ENCODE measurements around the gene GJB3. TPM values are rescaled to one million over a fixed set of nuclear protein-coding genes. Genes with fewer than 3 reads are reported as not detected.

Gene GJB3
- total and polyA plus RNA-seq, 2 donors, result 0.66 to 4.5 TPM

GRCh38 chr1:34744851-34745250 lies 36.2 kb upstream of the GJB3 start:
- no peaks in the 10 kb centered on the region for H3K36me3 ChIP-seq (ENCODE audit: control insufficient read depth in 2 of 2, insufficient read depth in 2 of 2, low read length in 1 of 2)
- H3K9me3 ChIP-seq (ENCODE audit: control insufficient read depth in 2 of 2, insufficient read depth in 1 of 2, low read length in 1 of 2), result no peaks in the 10 kb centered on the region
- no peak overlapping the region for H3K4me3 ChIP-seq (ENCODE audit: low read length in 2 of 2)
- no peak for DNase-seq (ENCODE audit: low read depth in 6 of 9, low spot score in 9 of 9)
- WGBS, result 82% methylated on average over 3 of the region's 3 CpGs
- no peak overlapping the region for H3K27ac ChIP-seq (ENCODE audit: low read depth in 1 of 2, low read length in 1 of 2)
- H3K4me1 ChIP-seq (ENCODE audit: control insufficient read depth in 2 of 2, insufficient read depth in 2 of 2, low read length in 2 of 2), result no peaks in the 10 kb centered on the region
- H3K27me3 ChIP-seq (ENCODE audit: control insufficient read depth in 2 of 2, insufficient read depth in 1 of 2, low read length in 1 of 2), result peaks cover 0 to 3% of the 10 kb centered on the region in 2 donors

- Histone ChIP-seq H3K4me3 (ENCODE audit: low read length in 2 of 2) (no peak overlapping the region), H3K27ac (ENCODE audit: low read depth in 1 of 2, low read length in 1 of 2) (no peak overlapping the region), H3K9me3 (ENCODE audit: control insufficient read depth in 2 of 2, insufficient read depth in 1 of 2, low read length in 1 of 2) (no peaks in the 10 kb centered on the region), H3K27me3 (ENCODE audit: control insufficient read depth in 2 of 2, insufficient read depth in 1 of 2, low read length in 1 of 2) (peaks cover 0 to 3% of the 10 kb centered on the region in 2 donors), H3K36me3 (ENCODE audit: control insufficient read depth in 2 of 2, insufficient read depth in 2 of 2, low read length in 1 of 2) (no peaks in the 10 kb centered on the region), H3K4me1 (ENCODE audit: control insufficient read depth in 2 of 2, insufficient read depth in 2 of 2, low read length in 2 of 2) (no peaks in the 10 kb centered on the region)
- no peak for DNase-seq (ENCODE audit: low read depth in 6 of 9, low spot score in 9 of 9)
- WGBS, result 95% methylated on average over 5 of the region's 5 CpGs
Measured at GRCh38 chr1:34745666-34746065, 35.3 kb upstream of the GJB3 start.

DNA sequence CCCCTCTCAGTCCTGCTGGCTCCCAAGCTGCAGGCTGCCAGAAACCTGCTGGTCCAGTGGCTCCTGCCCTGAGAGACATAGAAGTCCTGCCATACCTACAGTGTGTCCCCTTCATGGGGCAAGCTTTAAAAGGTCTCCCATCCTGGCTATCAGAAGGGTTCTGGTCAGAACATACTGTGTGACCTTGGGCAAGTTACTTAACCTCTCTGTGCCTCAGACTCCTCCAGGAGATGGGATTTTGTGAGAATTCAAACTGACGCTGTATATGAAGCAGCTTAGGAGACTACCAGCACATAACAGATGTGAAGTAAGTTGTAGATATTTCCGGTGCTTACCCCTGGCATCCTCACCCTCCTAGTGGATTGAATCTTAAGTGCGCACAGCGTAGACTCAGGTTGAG lies 34.9 kb upstream of the GJB3 start:
- peaks cover 0 to 3% of the 10 kb centered on the region in 2 donors for H3K27me3 ChIP-seq (ENCODE audit: control insufficient read depth in 2 of 2, insufficient read depth in 1 of 2, low read length in 1 of 2)
- WGBS, result 97% methylated on average over 4 of the region's 4 CpGs
- H3K4me3 ChIP-seq (ENCODE audit: low read length in 2 of 2), result no peak overlapping the region
- H3K36me3 ChIP-seq (ENCODE audit: control insufficient read depth in 2 of 2, insufficient read depth in 2 of 2, low read length in 1 of 2), result no peaks in the 10 kb centered on the region
- H3K27ac ChIP-seq (ENCODE audit: low read depth in 1 of 2, low read length in 1 of 2), result no peak overlapping the region
- DNase-seq (ENCODE audit: low read depth in 6 of 9, low spot score in 9 of 9), result no peak
- H3K4me1 ChIP-seq (ENCODE audit: control insufficient read depth in 2 of 2, insufficient read depth in 2 of 2, low read length in 2 of 2), result no peaks in the 10 kb centered on the region
- H3K9me3 ChIP-seq (ENCODE audit: control insufficient read depth in 2 of 2, insufficient read depth in 1 of 2, low read length in 1 of 2), result no peaks in the 10 kb centered on the region

DNA sequence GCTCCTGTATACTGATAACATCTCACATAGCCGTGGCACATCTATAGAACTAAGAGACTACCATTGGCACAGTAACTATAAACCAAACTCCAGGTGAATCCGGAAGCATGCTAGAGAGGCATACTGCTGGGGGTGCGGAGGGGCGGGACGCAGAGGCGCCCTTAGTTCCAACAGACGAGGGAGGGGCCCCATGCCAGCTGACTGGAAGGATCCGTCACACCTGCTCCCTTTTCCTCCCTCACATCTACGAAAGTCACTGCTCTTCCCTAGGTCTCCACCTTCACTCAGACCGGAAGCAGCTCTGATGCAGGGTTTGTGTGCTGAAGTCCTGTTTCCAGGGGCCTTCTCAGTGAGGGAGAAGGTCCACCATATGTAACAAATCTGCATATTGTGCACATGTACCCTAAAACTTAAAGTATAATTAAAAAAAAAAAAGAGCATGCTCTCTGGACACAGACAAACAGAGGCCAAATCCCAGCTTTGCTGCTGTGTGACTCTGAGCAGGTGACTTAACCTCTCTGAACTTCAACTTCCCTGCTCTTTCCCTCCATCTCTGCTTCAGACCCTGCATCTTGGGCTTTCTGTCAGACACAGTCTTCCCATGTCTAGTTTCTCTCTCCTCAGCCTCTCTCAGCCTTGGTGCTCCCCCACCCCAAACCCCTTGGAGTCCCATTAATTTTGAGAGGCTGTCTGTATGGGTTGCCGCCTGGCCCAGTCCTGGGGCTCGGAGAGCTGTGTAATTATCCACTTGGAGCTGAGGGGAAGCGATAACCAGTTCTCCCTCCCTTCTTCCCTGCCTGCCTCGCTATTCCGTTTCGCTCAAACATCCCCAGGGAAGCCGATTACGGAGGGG lies 34.0 kb upstream of the GJB3 start:
- peaks cover 0 to 2% of the 10 kb centered on the region in 2 donors for H3K27me3 ChIP-seq (ENCODE audit: control insufficient read depth in 2 of 2, insufficient read depth in 1 of 2, low read length in 1 of 2)
- H3K27ac ChIP-seq (ENCODE audit: low read depth in 1 of 2, low read length in 1 of 2), result no peak overlapping the region
- H3K36me3 ChIP-seq (ENCODE audit: control insufficient read depth in 2 of 2, insufficient read depth in 2 of 2, low read length in 1 of 2), result no peaks in the 10 kb centered on the region
- H3K9me3 ChIP-seq (ENCODE audit: control insufficient read depth in 2 of 2, insufficient read depth in 1 of 2, low read length in 1 of 2), result no peaks in the 10 kb centered on the region
- 88% methylated on average over 18 of the region's 18 CpGs for WGBS
- H3K4me1 ChIP-seq (ENCODE audit: control insufficient read depth in 2 of 2, insufficient read depth in 2 of 2, low read length in 2 of 2), result no peaks in the 10 kb centered on the region
- DNase-seq (ENCODE audit: low read depth in 6 of 9, low spot score in 9 of 9), result no peak
- no peak overlapping the region for H3K4me3 ChIP-seq (ENCODE audit: low read length in 2 of 2)

DNA sequence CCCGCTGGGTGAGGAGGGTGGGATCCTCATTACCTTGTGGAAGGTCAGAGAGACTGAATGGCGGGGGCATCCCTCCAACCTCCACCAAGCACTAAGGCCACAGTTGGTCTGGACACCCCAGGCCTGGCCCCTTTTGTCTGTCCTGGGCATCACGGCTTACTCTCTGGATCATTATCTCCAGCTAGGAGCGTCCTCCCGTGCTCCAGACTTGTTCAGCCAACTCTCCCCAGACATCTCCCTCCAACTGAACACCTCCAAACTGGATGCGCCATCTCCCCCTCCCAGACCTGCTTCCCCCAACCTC lies 33.4 kb upstream of the GJB3 start:
- DNase-seq (ENCODE audit: low read depth in 6 of 9, low spot score in 9 of 9), result no peak
- Histone ChIP-seq H3K27ac (ENCODE audit: low read depth in 1 of 2, low read length in 1 of 2) (no peak overlapping the region), H3K27me3 (ENCODE audit: control insufficient read depth in 2 of 2, insufficient read depth in 1 of 2, low read length in 1 of 2) (no peaks in the 10 kb centered on the region), H3K4me3 (ENCODE audit: low read length in 2 of 2) (no peak overlapping the region), H3K4me1 (ENCODE audit: control insufficient read depth in 2 of 2, insufficient read depth in 2 of 2, low read length in 2 of 2) (no peaks in the 10 kb centered on the region), H3K9me3 (ENCODE audit: control insufficient read depth in 2 of 2, insufficient read depth in 1 of 2, low read length in 1 of 2) (no peaks in the 10 kb centered on the region), H3K36me3 (ENCODE audit: control insufficient read depth in 2 of 2, insufficient read depth in 2 of 2, low read length in 1 of 2) (no peaks in the 10 kb centered on the region)
- 93% methylated on average over 6 of the region's 6 CpGs for WGBS

DNA sequence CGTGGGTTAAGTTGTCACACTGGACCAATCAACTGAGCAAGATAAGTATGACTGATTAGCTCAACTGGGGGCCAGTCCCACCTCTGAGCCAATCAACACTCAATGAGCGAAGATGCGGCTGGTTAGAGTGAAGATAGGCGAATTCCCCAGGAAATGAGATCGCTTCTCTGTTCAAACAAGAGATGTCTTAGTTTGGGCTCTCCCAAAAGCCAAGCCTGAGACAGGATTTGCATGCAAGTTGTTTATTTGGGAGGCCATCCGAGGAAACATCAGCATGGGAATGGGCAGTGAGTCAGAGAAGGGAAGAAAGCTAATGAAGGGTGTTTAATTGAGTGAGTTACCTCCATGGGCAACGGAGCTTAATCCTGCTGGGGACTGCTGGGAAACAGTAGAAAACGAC lies 31.0 kb upstream of the GJB3 start:
- 81% methylated on average over 8 of the region's 8 CpGs for WGBS
- Histone ChIP-seq H3K36me3 (ENCODE audit: control insufficient read depth in 2 of 2, insufficient read depth in 2 of 2, low read length in 1 of 2) (no peaks in the 10 kb centered on the region), H3K27me3 (ENCODE audit: control insufficient read depth in 2 of 2, insufficient read depth in 1 of 2, low read length in 1 of 2) (no peaks in the 10 kb centered on the region), H3K4me1 (ENCODE audit: control insufficient read depth in 2 of 2, insufficient read depth in 2 of 2, low read length in 2 of 2) (peaks cover 0 to 7% of the 10 kb centered on the region in 2 donors), H3K27ac (ENCODE audit: low read depth in 1 of 2, low read length in 1 of 2) (no peak overlapping the region), H3K9me3 (ENCODE audit: control insufficient read depth in 2 of 2, insufficient read depth in 1 of 2, low read length in 1 of 2) (no peaks in the 10 kb centered on the region), H3K4me3 (ENCODE audit: low read length in 2 of 2) (no peak overlapping the region)
- DNase-seq (ENCODE audit: low read depth in 6 of 9, low spot score in 9 of 9), result no peak

GRCh38 chr1:34750610-34751009 lies 30.4 kb upstream of the GJB3 start:
- Histone ChIP-seq H3K36me3 (ENCODE audit: control insufficient read depth in 2 of 2, insufficient read depth in 2 of 2, low read length in 1 of 2) (no peaks in the 10 kb centered on the region), H3K27me3 (ENCODE audit: control insufficient read depth in 2 of 2, insufficient read depth in 1 of 2, low read length in 1 of 2) (no peaks in the 10 kb centered on the region), H3K9me3 (ENCODE audit: control insufficient read depth in 2 of 2, insufficient read depth in 1 of 2, low read length in 1 of 2) (no peaks in the 10 kb centered on the region), H3K4me3 (ENCODE audit: low read length in 2 of 2) (no peak overlapping the region), H3K4me1 (ENCODE audit: control insufficient read depth in 2 of 2, insufficient read depth in 2 of 2, low read length in 2 of 2) (peaks cover 0 to 7% of the 10 kb centered on the region in 2 donors), H3K27ac (ENCODE audit: low read depth in 1 of 2, low read length in 1 of 2) (no peak overlapping the region)
- WGBS, result 97% methylated on average over 5 of the region's 5 CpGs
- no peak for DNase-seq (ENCODE audit: low read depth in 6 of 9, low spot score in 9 of 9)

DNA sequence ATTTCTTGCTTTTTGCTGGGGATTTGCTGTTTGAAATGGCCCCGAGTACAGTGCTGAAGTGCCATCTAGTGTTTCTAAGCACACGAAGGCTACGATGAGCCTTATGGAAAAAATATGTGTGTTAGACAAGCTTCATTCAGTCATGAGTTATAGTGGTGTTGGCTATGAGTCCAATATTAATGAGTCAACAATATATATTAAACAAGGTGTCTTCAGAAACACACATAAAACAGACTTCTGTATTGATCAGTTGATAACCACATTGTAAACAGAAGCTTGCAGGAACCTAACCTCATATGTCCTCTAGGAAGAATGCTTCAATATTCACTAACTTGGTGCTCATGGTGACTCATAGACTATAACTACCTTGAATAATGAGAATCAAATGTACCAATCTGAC lies 27.9 kb upstream of the GJB3 start:
- no peak overlapping the region for H3K4me3 ChIP-seq (ENCODE audit: low read length in 2 of 2)
- WGBS, result 94% methylated on average over 3 of the region's 3 CpGs
- no peak overlapping the region for H3K27ac ChIP-seq (ENCODE audit: low read depth in 1 of 2, low read length in 1 of 2)
- no peaks in the 10 kb centered on the region for H3K9me3 ChIP-seq (ENCODE audit: control insufficient read depth in 2 of 2, insufficient read depth in 1 of 2, low read length in 1 of 2)
- H3K27me3 ChIP-seq (ENCODE audit: control insufficient read depth in 2 of 2, insufficient read depth in 1 of 2, low read length in 1 of 2), result no peaks in the 10 kb centered on the region
- DNase-seq (ENCODE audit: low read depth in 6 of 9, low spot score in 9 of 9), result no peak
- H3K36me3 ChIP-seq (ENCODE audit: control insufficient read depth in 2 of 2, insufficient read depth in 2 of 2, low read length in 1 of 2), result no peaks in the 10 kb centered on the region
- peaks cover 0 to 7% of the 10 kb centered on the region in 2 donors for H3K4me1 ChIP-seq (ENCODE audit: control insufficient read depth in 2 of 2, insufficient read depth in 2 of 2, low read length in 2 of 2)

GRCh38 chr1:34754964-34755637 lies 25.9 kb upstream of the GJB3 start, which contains the start of gene GJB5:
Gene GJB5, plus strand, starts transcription at chr1:34755047. Its CDS starts 2,284 bp downstream, at chr1:34757331.
- H3K4me3 ChIP-seq (ENCODE audit: low read length in 2 of 2), result no peak within 1 kb of the TSS
- peak in 1 of 9 donors; percentile 11 for DNase-seq (ENCODE audit: low read depth in 6 of 9, low spot score in 9 of 9)
- WGBS, result 88% methylated on average over 13 of the region's 13 CpGs
- no peaks in the 10 kb centered on the region for H3K9me3 ChIP-seq (ENCODE audit: control insufficient read depth in 2 of 2, insufficient read depth in 1 of 2, low read length in 1 of 2)
- H3K4me1 ChIP-seq (ENCODE audit: control insufficient read depth in 2 of 2, insufficient read depth in 2 of 2, low read length in 2 of 2), result peaks cover 0 to 7% of the 10 kb centered on the region in 2 donors
- peak within 1 kb of the TSS; percentile 74 to 80 for H3K27ac ChIP-seq (ENCODE audit: low read depth in 1 of 2, low read length in 1 of 2)
- no peaks in the 10 kb centered on the region for H3K36me3 ChIP-seq (ENCODE audit: control insufficient read depth in 2 of 2, insufficient read depth in 2 of 2, low read length in 1 of 2)
- H3K27me3 ChIP-seq (ENCODE audit: control insufficient read depth in 2 of 2, insufficient read depth in 1 of 2, low read length in 1 of 2), result no peaks in the 10 kb centered on the region

Data from thymus (tissue), 11 donors.